Suppressor macrophage treated with lipopolysaccharide for 4 hours (primary cell): ENCODE results near the gene DSTYK.

Experiments
- DNase-seq: peaks from one replicate; pipeline ENCODE4 v3.0.0-alpha.2; 2020

The DSTYK gene

GRCh38 chr1:205211169-205211838, at the start of gene DSTYK:
Gene DSTYK, minus strand, starts transcription at chr1:205211702. Its CDS starts 167 bp downstream, at chr1:205211535.
- peak; percentile 96 for DNase-seq

- no peak for DNase-seq
These were observed 48.5 kb upstream of the DSTYK start for GRCh38 chr1:205259998-205260397.

- DNase-seq, result peak; percentile 39
These were observed 47.9 kb upstream of the DSTYK start for GRCh38 chr1:205259324-205259832.

- DNase-seq, result peak; percentile 71
These were observed 47.2 kb upstream of the DSTYK start for GRCh38 chr1:205258719-205259118.

GRCh38 chr1:205258261-205258691, 46.8 kb upstream of the DSTYK start:
- DNase-seq, result no peak

GRCh38 chr1:205257735-205258134, 46.2 kb upstream of the DSTYK start:
- no peak for DNase-seq

DNA sequence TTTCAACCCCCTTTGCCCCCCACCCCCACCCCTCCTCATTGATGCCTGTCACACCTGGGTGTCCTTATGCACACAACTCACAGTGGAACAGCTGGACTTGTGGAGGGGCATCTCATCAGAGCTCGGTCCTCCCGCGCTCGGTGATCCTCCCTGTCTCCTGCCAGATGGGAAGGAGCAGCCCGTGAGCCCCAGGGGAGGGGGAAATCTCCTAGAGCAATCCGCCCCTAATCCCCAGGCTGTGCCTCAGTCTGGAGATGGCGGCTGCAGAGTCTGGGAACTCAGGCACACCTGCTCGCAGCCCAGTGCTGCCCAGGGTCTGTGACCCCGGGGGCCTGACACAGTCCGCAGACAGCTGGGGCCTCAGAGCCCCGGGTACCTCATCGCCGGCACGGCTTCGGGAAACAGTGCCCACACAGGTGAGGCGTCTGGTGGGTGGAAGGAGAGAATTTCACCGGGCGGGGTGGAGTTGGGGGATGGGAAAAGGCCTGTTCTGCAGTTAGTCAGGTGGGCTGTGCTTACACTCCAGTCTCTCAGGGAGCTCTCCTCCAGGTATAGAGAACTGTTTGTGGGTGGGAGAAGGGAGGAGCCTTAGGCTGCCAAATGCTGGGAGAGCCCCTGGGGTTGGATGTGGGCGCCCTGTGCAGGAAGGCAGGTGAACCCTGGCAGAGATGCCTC, 45.6 kb upstream of the DSTYK start:
- DNase-seq, result no peak

GRCh38 chr1:205255941-205256780, 44.7 kb upstream of the DSTYK start:
- DNase-seq, result peak; percentile 92

DNA sequence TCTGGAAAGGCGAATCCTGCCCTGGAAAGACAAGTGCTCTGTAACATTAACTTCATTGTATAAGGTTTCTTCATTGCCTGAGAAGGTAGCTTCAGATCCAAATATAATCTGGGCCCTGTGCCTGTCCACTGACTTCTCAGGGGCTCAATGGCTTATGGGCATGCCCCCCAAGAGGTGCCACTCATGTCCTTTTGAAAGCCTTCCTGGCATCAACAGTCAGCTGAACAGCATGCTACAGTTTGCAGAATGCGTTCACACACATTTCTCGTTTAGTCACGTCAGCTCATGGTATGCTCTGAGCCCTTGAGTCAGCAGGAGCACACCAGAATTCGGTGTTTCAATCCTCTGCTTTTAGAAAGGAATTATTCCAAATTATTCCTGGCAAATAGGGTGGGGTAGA, 40.1 kb upstream of the DSTYK start:
- no peak for DNase-seq

GRCh38 chr1:205250699-205251098, 39.2 kb upstream of the DSTYK start:
- no peak for DNase-seq

- DNase-seq, result no peak
These were observed 38.1 kb upstream of the DSTYK start for GRCh38 chr1:205249651-205250050.

GRCh38 chr1:205248793-205249601, 37.5 kb upstream of the DSTYK start:
- no peak for DNase-seq

- DNase-seq, result no peak
These were observed 35.8 kb upstream of the DSTYK start for GRCh38 chr1:205247130-205247921.

GRCh38 chr1:205246351-205247119, 35.0 kb upstream of the DSTYK start:
- DNase-seq, result no peak

- no peak for DNase-seq
These were observed 33.6 kb upstream of the DSTYK start for GRCh38 chr1:205245096-205245495.

DNA sequence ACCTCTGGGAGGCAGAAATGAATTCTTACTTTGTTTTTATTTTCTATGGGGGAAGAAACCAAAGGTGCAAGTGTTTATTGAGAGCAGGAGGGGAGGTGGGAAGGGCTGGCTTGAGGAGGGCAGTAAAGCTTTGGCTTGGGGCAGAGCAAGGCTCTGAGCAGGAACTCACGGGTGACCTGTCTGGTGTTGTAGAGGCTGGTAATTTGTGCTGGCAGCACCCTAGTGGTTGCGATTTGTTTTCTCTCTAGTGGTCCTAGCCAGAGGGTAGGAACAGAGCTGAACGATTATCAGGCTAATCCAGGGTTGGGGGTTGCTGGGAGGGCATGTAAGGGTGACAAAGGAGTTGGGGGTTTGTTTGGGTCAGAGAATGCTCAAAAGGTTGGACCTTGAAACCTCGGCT, 32.9 kb upstream of the DSTYK start:
- DNase-seq, result no peak

DNA sequence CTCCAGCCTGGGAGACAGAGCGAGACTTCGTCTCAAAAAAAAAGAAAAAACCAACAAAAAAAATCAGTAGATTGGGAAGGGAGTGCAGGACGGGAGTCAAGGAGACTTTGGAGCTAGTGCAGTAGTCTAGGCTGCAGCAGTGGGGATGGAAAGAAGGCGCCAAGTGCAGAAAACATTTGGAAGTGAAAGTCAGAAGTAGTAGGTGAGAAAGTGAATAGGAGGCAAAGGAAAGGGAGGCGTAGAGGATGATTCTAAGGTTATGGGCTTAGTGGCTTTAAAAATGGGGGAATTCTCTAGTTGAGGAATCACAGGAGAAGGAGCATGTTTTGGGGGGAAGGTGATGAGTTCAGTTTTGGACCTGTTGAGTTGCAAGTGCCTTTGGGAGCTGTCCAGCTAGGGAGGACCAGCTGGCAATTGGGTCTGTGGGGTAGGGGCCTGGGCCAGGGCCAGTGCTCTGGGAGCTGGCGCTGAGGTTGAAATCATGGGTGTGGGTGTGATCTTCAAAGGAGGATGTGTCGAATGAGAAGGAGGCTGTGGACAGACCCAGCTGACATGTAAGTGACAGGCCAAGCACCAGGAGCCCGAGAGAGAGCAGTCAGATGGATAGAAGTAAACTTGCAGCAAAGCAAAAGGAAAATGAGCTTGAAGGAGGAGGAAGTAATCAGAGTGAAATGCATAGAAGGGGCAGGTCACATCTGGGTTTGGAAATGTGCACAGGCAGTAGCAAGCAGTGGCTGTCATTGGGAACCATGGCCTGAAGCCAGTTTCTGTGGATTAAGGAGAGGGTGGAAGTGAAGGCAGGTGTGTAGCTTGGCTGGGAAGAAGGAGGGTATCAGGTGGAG, 32.1 kb upstream of the DSTYK start:
- no peak for DNase-seq

DNA sequence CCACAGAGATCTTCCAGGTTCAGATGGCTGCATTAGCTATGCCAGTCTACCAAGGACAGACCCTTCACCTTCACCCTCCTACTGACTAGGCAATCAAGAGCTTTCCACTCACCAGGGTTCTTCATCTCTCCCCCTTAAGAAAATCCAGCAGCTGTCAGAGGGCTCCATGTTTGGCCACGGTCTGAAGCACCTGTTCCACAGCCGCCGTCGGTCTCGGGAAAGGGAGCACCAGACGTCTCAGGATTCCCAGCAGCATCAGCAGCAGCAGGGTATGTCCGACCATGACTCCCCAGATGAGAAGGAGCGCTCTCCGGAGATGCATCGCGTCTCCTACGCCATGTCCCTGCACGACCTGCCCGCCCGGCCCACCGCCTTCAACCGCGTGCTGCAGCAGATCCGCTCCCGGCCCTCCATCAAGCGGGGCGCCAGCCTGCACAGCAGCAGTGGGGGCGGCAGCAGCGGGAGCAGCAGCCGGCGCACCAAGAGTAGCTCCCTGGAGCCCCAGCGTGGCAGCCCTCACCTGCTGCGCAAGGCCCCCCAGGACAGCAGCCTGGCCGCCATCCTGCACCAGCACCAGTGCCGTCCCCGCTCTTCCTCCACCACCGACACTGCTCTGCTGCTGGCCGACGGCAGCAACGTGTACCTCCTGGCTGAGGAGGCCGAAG, 30.0 kb upstream of the DSTYK start:
- no peak for DNase-seq

- no peak for DNase-seq
These were observed 29.1 kb upstream of the DSTYK start for GRCh38 chr1:205240569-205240968.
